HepG2 (cell line): Measurements from ENCODE around the gene IVD.

Source experiments
- CHD2 ChIP-seq: IDR thresholded peaks from 2 replicates; pipeline ENCODE4 v1.6.1; 2011; ENCODE audit warnings: low read depth, low read length, improper control_type of control experiment
- CREB1 ChIP-seq, 2 experiments: fragments of 450-650 bp in 1 of 2; IDR thresholded peaks; 2 replicates each; pipeline ENCODE4 v1.6.1; 2016 to 2017; ENCODE audit warnings: control low read depth in 1 of 2, mild to moderate bottlenecking in 1 of 2, missing compliant biosample characterization in 1 of 2, missing genetic modification characterization in 1 of 2
- FOXJ3 ChIP-seq: sonication (generic); formaldehyde crosslinking; IDR thresholded peaks from 2 replicates; pipeline ENCODE4 v1.4.0; 2020; ENCODE audit warnings: missing genetic modification reagents, mild to moderate bottlenecking, borderline replicate concordance
- HNF1B ChIP-seq: sonication (generic); formaldehyde crosslinking; IDR thresholded peaks from 2 replicates; pipeline ENCODE4 v1.5.1; 2020; ENCODE audit warnings: mild to moderate bottlenecking, moderate library complexity, missing genetic modification reagents
- JDP2 ChIP-seq: sonication (generic); formaldehyde crosslinking; IDR thresholded peaks from 2 replicates; pipeline ENCODE4 v1.8.1; 2022; ENCODE audit warnings: missing genetic modification reagents, borderline replicate concordance
- JUNB ChIP-seq: sonication (generic); formaldehyde crosslinking; IDR thresholded peaks from 2 replicates; pipeline ENCODE4 v1.8.0; 2022; ENCODE audit warnings: missing genetic modification reagents, mild to moderate bottlenecking, borderline replicate concordance
- NR1H2 ChIP-seq: sonication (generic); formaldehyde crosslinking; IDR thresholded peaks from 2 replicates; pipeline ENCODE4 v1.8.1; 2022; ENCODE audit warnings: low read depth, missing genetic modification reagents, borderline replicate concordance
- SMARCC2 ChIP-seq: fragments of 450-650 bp; IDR thresholded peaks from 2 replicates; pipeline ENCODE4 v1.6.1; 2017; ENCODE audit warnings: antibody characterized with exemption, mild to moderate bottlenecking
- ZNF253 ChIP-seq: sonication (generic); formaldehyde crosslinking; IDR thresholded peaks from 2 replicates; pipeline ENCODE4 v1.8.0; 2022; ENCODE audit warnings: mild to moderate bottlenecking, missing genetic modification reagents, borderline replicate concordance
- ZNF75D ChIP-seq: sonication (generic); formaldehyde crosslinking; IDR thresholded peaks from 2 replicates; pipeline ENCODE4 v1.8.1; 2023; ENCODE audit warnings: missing genetic modification reagents, mild to moderate bottlenecking, borderline replicate concordance
- TF ChIP-seq, protein P1 (sequence below): sonication (generic); formaldehyde crosslinking; IDR thresholded peaks from 2 replicates; pipeline ENCODE4 v1.5.0; 2020; ENCODE audit warnings: mild to moderate bottlenecking, missing genetic modification reagents, moderate library complexity
- TF ChIP-seq, protein P2 (sequence below): sonication (generic); formaldehyde crosslinking; IDR thresholded peaks from 2 replicates; pipeline ENCODE4 v1.4.0; 2020; ENCODE audit warnings: missing genetic modification reagents
- TF ChIP-seq, protein P3 (sequence below): sonication (generic); formaldehyde crosslinking; IDR thresholded peaks from 2 replicates; pipeline ENCODE4 v1.5.0; 2020; ENCODE audit warnings: mild to moderate bottlenecking, missing genetic modification reagents

DNA sequence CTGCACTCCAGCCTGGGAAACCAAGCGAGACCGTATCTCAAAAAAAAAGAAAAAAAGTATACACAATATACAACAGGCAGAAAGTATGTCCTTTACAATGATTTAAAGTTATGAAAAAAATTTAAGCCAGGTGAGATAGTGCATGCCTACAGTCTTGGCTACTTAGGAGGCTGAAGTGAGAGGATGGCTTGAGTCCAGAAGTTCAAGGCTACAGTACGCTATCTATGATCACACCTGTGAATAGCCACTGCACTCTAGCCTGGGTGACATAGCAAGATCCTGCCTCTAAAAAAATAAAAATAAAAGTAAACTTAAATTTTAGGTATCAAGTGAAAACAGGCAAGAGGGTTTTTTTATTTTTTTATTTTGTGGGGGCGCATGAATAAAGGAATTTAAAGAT is 26.2 kb upstream of the IVD start:
- TF ChIP-seq FOXJ3 (CRISPR knock-in tag) (no peak), JDP2 (CRISPR knock-in tag) (no peak), NR1H2 (CRISPR knock-in tag) (no peak), JUNB (no peak), CHD2 (no peak), SMARCC2 (no peak), ZNF75D (CRISPR knock-in tag) (no peak), ZNF253 (CRISPR knock-in tag) (no peak), CREB1 (IDR thresholded peaks at IDR 0.05) (no peak), CREB1 (CRISPR knock-in tag; IDR thresholded peaks at IDR 0.05) (no peak), HNF1B (CRISPR knock-in tag) (no peak)
- TF ChIP-seq, protein P1, sequence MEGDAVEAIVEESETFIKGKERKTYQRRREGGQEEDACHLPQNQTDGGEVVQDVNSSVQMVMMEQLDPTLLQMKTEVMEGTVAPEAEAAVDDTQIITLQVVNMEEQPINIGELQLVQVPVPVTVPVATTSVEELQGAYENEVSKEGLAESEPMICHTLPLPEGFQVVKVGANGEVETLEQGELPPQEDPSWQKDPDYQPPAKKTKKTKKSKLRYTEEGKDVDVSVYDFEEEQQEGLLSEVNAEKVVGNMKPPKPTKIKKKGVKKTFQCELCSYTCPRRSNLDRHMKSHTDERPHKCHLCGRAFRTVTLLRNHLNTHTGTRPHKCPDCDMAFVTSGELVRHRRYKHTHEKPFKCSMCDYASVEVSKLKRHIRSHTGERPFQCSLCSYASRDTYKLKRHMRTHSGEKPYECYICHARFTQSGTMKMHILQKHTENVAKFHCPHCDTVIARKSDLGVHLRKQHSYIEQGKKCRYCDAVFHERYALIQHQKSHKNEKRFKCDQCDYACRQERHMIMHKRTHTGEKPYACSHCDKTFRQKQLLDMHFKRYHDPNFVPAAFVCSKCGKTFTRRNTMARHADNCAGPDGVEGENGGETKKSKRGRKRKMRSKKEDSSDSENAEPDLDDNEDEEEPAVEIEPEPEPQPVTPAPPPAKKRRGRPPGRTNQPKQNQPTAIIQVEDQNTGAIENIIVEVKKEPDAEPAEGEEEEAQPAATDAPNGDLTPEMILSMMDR = no peak
- TF ChIP-seq, protein P2, sequence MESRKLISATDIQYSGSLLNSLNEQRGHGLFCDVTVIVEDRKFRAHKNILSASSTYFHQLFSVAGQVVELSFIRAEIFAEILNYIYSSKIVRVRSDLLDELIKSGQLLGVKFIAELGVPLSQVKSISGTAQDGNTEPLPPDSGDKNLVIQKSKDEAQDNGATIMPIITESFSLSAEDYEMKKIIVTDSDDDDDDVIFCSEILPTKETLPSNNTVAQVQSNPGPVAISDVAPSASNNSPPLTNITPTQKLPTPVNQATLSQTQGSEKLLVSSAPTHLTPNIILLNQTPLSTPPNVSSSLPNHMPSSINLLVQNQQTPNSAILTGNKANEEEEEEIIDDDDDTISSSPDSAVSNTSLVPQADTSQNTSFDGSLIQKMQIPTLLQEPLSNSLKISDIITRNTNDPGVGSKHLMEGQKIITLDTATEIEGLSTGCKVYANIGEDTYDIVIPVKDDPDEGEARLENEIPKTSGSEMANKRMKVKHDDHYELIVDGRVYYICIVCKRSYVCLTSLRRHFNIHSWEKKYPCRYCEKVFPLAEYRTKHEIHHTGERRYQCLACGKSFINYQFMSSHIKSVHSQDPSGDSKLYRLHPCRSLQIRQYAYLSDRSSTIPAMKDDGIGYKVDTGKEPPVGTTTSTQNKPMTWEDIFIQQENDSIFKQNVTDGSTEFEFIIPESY (CRISPR knock-in tag) = no peak
- TF ChIP-seq, protein P3, sequence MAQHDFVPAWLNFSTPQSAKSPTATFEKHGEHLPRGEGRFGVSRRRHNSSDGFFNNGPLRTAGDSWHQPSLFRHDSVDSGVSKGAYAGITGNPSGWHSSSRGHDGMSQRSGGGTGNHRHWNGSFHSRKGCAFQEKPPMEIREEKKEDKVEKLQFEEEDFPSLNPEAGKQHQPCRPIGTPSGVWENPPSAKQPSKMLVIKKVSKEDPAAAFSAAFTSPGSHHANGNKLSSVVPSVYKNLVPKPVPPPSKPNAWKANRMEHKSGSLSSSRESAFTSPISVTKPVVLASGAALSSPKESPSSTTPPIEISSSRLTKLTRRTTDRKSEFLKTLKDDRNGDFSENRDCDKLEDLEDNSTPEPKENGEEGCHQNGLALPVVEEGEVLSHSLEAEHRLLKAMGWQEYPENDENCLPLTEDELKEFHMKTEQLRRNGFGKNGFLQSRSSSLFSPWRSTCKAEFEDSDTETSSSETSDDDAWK (CRISPR knock-in tag) = no peak
